ENCODE measurements around the gene DNAJC13. TPM values are rescaled to one million over a fixed set of nuclear protein-coding genes. Genes with fewer than 3 reads are reported as not detected.
"Not testable (repeated sequence)": the region's sequence is repeated elsewhere in the genome, so short reads cannot be mapped to it uniquely, and the experiment has no call there.

Gene DNAJC13, protein sequence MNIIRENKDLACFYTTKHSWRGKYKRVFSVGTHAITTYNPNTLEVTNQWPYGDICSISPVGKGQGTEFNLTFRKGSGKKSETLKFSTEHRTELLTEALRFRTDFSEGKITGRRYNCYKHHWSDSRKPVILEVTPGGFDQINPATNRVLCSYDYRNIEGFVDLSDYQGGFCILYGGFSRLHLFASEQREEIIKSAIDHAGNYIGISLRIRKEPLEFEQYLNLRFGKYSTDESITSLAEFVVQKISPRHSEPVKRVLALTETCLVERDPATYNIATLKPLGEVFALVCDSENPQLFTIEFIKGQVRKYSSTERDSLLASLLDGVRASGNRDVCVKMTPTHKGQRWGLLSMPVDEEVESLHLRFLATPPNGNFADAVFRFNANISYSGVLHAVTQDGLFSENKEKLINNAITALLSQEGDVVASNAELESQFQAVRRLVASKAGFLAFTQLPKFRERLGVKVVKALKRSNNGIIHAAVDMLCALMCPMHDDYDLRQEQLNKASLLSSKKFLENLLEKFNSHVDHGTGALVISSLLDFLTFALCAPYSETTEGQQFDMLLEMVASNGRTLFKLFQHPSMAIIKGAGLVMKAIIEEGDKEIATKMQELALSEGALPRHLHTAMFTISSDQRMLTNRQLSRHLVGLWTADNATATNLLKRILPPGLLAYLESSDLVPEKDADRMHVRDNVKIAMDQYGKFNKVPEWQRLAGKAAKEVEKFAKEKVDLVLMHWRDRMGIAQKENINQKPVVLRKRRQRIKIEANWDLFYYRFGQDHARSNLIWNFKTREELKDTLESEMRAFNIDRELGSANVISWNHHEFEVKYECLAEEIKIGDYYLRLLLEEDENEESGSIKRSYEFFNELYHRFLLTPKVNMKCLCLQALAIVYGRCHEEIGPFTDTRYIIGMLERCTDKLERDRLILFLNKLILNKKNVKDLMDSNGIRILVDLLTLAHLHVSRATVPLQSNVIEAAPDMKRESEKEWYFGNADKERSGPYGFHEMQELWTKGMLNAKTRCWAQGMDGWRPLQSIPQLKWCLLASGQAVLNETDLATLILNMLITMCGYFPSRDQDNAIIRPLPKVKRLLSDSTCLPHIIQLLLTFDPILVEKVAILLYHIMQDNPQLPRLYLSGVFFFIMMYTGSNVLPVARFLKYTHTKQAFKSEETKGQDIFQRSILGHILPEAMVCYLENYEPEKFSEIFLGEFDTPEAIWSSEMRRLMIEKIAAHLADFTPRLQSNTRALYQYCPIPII (N-terminal part only)
- 10 to 100 TPM; 49.7 to 50.7 (median 50.5) TPM for polyA plus RNA-seq (ENCODE audit: insufficient read length in 3 of 3)

DNA sequence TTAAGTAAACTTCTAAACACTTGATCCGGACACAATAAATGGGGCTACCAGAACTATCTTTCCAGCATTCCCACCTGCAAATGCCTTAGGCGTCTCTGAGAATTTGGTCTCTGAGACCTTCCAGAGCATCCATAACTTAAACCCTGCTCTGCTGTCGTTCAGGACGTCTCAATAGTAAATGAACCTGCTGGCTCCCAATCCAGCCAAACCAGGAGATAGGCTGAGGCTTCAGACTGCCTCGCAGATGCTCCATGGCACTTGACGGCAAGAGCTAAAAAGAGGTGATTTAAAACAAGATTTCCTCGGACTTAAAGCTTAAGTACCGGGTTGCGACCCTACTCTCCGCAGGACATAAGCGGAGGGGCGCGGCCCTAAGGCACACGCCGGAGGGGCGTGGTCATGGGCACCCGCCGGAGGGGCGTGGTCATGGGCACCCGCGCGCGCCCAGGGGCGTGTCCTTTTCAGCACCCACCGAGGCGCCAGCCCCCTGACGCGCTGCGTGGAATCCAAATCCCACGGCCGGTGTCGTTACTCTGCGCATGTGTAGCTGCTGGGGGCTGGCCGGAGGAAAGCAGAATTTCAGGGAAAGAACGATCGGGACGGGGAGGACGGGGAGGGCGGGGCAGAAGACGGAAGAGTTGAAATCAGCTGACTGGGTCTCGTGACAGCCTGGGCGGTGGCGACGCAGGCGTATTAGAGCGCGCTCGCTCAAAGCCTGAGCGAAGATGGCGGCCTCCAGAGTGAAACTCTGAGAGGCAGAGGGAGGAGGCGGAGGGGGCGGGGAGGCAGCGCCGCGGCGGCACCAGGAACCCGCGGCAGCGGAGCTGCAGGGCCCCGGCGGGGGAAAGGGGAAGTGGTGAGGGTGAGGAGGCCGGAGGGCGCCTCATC lies at the start of gene DNAJC13:
Gene DNAJC13, plus strand, starts transcription at position 696 of the 888 bp plus-strand sequence. CDS start 17,049 bp downstream, outside the sequence.
- DNase-seq (ENCODE audit: low read depth in 3 of 3, low spot score in 2 of 3), result peak; percentile 81 to 88 (median 86)

DNA sequence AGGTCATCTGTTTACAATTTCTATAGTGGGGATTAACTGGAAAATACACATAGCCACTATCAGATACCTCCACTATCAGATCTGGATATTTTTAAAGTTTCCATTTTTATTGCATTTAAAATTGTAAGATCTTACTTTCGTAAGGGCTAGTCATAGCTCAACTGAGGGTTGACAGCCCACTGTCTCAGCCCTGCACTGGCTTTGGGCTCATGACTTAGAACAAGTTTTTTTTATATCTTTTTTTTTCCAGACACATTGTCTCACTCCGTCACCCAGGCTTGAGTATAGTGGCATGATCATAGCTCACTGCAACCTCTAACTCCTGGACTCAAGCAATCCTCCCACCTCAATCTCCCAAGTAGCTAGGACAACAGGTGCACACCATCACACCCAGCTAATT lies 48.8 kb upstream of the DNAJC13 start:
- DNase-seq (ENCODE audit: low read depth in 3 of 3, low spot score in 2 of 3), result no peak

DNA sequence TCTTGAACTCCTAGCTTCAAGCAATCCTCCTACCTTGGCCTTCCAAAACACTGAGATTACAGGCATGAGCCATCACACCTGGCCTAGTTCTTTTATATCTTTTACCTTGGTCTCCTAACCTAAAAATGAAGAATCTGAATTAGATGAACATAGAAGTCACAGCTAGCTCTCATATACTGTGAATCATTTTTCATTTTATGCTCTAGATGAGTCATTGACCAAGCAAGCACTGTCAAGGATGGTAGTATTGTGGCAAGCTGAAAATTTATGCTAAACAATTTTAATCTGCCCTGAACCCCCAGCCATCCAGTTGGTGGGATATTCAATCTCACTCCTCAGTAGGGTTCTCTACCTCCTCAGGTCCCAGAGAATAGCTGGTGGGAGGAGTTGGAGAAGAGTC lies 48.3 kb upstream of the DNAJC13 start:
- DNase-seq (ENCODE audit: low read depth in 3 of 3, low spot score in 2 of 3), result no peak

DNA sequence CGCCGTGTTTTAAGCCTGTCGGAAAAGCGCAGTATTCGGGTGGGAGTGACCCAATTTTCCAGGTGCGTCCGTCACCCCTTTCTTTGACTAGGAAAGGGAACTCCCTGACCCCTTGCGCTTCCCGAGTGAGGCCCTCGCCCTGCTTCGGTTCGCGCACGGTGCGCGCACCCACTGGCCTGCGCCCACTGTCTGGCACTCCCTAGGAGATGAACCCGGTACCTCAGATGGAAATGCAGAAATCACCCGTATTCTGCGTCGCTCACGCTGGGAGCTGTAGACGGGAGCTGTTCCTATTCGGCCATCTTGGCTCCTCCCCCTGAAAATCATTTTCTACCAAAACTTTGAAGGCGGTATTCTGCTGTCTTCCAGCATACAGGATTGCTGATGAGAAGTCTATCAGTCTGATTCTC lies 40.4 kb upstream of the DNAJC13 start:
- DNase-seq (ENCODE audit: low read depth in 3 of 3, low spot score in 2 of 3), result not testable (repeated sequence)

DNA sequence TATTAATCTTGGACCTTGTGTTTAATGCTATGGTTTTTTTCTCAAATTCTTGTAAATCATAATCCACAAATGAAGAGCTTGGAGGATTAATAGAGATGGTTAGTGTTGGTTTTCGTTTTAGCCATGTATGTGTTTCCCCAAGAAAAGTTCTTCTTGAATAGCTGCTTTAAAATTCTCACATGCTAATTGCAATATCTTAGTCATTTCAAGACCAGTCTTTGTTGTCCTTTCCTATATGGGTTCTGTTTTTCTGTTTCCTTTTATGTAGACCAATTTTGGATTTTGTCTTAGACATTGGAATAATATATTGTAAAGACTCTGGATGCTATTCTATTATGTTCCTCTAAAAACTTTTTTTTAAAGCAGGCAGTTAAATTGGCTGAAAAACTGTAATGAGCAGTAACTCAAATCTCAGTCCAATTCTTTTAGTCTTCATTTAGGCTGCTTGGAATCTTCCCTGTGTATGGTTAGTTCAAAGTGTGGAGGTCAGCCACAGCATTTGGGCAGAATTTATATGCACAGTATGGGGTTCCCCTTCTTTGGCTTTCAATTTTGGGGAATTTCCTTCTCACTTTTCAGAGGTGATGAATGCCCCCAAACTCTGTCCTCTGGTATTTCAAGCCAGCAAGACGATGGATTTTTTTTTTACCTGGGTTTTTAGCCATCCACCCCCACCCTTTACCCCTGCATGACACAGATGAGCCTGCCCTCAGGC lies 39.1 kb upstream of the DNAJC13 start:
- DNase-seq (ENCODE audit: low read depth in 3 of 3, low spot score in 2 of 3), result no peak

DNA sequence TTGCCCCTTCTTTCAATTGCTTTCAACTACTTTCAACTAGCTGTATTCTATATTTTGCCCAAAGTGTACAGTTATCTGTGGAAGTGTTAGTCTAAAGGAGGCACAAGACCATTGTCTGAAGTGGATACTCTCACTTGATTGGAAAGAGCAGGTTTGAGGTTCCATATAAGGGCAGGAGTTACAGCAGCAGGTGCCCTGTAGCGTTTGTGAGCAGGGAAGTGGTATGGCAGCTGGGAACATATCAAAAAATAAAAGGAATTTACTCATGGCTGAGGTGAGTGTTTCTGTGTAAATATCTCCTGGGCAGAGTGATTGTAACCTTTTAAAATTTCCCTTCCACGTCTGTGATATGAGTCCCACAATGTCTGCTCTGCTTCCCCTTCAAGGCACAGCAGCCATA lies 38.5 kb upstream of the DNAJC13 start:
- DNase-seq (ENCODE audit: low read depth in 3 of 3, low spot score in 2 of 3), result no peak

DNA sequence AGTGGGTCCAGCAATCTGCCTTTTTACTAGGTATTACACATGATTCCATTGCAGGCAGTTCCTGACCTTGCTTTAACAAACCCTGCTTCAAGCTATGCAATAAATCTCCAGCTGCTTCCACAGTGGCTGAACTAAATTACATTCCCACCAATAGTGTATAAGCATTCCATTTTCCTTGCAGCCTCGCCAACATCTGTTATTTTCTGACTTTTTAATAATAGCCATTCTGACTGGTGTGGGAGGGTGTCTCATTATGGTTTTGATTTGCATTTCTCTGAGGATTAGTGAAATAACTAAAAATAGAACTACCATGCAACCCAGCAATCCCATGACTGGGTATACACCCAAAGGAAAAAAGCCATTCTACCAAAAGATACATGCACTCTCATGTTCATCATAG lies 36.4 kb upstream of the DNAJC13 start:
- no peak for DNase-seq (ENCODE audit: low read depth in 3 of 3, low spot score in 2 of 3)

DNA sequence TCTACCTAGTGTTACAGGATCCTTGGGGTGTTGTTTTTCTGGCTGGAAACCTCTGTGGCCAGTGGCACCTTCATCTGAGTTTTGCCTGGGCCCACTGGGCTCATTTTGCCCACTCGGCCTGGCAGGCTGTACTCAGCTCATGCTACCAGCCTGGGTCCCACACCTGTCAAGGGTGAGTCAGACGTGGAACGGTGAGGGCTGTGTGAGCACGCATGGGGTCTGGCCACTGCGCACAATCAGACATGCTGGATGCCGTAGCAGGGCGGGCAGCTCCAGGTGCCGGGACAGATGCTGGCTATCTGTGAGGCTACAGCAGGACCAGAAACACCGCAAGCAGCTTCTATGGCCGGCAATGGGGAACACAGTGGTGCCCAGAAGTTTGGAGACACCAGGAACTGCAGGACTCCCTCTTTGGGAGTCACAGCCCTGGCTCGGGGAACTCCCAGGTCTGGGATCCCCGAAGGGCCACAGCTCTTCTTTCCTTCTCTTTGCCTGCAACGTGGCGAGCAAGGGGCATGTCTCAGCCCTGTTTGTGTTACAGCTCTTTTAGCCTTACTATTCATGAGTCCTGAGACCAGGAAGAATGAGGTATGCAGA lies 35.9 kb upstream of the DNAJC13 start:
- no peak for DNase-seq (ENCODE audit: low read depth in 3 of 3, low spot score in 2 of 3)

DNA sequence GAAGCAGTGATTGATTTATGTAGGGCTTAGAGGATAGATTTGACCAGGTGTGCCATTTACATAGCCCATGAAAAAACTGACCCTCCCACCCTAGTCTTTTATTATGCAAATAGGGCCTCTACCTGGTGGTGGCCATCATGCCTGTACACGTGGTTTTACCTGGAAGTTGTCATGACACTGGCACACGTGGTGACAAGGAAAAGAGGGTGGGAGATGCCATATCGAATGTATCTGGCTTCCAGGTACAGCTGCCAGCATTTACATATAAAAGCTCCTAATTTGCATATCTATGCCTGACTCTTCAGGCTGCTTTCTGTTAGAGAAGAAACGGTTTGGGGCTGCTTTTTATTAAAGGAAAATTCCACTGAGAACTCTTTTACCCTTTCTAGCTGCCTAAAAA lies 35.0 kb upstream of the DNAJC13 start:
- no peak for DNase-seq (ENCODE audit: low read depth in 3 of 3, low spot score in 2 of 3)

DNA sequence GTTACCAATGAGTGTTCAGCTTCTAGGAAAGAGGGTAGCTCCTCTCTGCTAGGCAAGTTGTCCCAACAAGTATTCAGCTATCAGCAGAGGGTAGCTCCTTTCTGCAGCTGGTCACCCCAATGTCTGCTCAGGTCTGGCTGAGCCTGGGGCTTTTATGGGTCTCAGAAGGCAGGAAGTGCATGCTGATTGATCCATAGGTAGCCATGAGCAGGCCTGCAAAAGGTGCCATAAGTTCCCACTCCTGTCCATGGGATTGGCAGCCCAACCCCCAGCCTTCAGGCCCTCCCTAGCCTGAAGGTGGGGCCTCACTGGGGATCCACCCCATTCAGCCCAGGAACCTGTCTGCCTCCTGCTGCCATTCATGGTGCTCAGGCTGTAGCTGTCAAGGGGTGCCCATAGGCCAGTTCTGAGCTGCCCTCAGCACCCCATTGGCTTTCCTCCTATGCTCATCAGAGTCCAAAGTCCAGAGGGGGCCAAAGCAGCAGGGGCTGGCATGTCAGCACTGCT lies 34.6 kb upstream of the DNAJC13 start:
- no peak for DNase-seq (ENCODE audit: low read depth in 3 of 3, low spot score in 2 of 3)

DNA sequence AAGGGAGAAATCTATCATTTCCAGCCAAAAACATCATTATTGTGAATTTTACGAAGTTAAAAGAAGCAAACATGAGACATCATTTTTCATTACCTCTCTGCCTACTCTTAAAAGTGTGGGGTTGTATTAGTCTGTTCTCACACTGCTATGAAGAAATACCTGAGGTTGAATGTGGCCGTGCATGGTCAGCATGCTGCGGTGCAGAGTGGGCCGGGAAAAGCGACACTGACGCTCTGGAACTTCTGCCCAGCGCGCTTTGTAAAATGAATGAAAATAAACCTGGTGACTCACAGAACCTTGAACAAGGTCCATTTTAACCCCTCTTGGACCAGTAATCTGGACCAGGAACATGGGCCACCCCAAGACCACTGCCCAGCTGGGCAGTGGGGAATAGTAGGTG lies 31.0 kb upstream of the DNAJC13 start:
- no peak for DNase-seq (ENCODE audit: low read depth in 3 of 3, low spot score in 2 of 3)

DNA sequence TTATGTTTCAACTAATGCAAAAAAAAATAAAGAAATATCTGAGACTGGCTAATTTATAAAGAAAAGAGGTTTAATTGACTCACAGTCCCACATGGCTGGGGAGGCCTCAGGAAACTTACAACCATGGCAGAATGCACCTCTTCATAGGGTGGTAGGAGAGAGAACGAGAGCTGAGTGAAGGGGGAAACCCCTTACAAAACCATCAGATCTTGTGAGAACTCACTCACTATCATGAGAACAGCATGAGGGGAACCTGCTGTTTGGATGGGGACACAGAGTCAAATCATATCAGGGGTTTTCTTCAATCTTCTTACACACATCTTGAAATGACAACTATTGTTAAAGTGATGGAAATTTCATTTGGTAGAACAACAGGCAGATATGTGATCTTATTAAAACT lies 24.6 kb upstream of the DNAJC13 start:
- DNase-seq (ENCODE audit: low read depth in 3 of 3, low spot score in 2 of 3), result not testable (repeated sequence)

DNA sequence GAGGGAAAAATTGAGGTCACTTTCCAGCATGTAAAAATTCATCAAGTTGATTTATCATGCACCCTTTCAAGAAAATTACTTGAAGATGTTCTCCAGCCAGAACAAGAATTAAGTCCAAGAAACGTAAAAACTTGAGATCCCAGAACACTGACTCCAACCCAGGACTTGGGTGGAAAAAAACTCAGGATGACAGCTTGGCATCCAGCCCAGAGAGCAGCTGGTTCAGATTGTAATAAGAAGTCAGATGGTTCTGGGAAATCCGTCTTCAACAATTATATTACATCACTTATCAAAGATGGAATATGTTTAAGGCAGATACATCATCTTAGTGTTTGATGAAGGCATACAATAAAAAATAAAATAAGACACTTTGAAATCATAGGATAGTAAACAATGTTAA lies 23.0 kb upstream of the DNAJC13 start:
- DNase-seq (ENCODE audit: low read depth in 3 of 3, low spot score in 2 of 3), result no peak

DNA sequence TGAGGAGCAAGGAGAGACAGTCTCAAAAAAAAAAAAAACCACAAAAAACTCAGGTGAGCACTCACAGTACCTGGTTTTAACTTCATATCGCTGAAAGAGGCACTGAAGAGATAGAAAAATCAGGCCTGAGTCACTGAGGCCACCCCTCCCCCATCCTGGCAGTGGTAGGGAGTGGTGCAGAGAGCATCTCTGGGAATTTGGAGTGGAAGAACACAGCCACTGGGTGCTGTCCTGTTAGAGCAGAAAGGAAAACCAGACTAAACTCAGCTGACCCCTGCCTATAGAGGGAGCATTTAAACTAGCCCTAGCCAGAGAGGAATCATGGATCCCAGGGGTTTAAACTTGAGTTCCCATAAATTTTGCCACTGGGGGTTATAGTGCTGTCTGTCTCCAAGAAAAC lies 22.2 kb upstream of the DNAJC13 start:
- DNase-seq (ENCODE audit: low read depth in 3 of 3, low spot score in 2 of 3), result no peak

DNA sequence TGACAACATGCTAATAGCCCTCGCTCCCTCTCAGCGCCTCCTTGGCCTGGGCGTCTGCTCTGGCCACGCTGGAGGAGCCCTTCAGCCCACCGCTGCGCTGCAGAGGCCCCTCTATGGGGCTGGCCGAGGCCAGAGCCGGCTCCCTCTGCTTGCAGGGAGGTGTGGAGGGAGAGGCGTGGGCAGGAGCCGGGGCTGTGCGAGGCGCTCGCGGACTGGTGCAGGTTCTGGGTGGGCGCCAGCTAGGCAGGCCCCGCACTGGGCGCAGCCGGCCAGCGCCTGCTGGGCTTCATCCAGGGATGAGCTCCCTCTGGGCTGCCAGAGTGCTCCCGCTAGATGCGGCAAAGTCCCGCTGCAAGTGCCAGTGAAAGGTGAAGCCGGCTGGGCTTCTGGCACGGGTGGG lies 21.0 kb upstream of the DNAJC13 start:
- no peak for DNase-seq (ENCODE audit: low read depth in 3 of 3, low spot score in 2 of 3)

DNA sequence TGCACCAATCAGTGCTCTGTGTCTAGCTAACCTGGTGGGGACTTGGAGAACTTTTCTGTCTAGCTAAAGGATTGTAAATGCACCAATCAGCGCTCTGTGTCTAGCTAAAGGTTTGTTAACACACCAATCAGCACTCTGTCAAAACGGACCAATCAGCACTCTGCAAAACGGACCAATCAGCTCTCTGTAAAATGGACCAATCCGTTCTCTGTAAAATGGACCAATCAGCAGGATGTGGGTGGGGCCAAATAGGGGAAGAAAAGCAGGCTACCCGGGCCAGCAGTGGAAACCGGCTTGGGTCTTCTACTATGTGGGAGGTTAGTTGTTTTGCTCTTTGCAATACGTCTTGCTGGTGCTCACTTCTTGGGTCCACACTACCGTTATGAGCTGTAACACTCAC lies 20.5 kb upstream of the DNAJC13 start:
- not testable (repeated sequence) for DNase-seq (ENCODE audit: low read depth in 3 of 3, low spot score in 2 of 3)

DNA sequence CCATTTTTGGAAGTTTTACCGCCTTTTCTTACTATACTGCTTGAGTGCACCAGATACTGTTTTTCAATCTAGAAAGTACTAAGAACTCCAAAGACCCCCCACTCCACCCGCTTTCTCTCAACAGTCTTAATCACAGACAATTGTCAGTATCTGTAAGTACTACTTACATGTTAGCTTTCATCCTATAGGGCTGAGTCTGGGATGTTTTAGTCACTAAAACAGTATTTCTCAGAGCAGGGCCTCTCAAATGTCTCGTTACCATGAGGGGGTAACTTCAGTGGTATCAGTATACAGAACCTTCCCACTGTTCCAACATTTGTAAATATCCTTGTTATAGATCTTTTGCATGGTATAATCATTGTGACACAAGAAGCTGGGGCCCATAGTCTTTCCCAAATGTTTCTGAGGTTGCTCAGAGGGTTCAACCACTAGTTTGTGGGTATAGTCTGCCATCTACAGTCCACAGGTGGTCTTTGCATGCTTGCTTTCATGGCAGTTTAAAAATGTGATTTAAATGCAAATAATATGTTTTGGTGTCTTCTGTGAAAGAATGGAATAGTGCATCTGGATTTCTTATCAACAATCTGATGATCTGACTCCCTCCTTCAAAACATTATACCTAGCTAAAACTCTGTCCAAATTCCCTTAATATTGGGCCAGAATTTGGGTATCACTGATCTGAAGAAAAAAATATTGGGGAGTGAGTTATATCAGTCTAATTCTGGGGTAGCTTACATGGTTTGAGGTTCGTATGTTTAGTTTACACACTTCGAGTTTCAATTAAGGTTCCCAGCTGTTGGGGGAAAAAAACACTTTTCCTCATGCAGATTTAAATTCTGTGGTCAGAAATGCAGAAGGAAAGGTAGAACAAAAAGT lies 18.0 kb upstream of the DNAJC13 start:
- DNase-seq (ENCODE audit: low read depth in 3 of 3, low spot score in 2 of 3), result peak in 1 of 3 donors; percentile 43

DNA sequence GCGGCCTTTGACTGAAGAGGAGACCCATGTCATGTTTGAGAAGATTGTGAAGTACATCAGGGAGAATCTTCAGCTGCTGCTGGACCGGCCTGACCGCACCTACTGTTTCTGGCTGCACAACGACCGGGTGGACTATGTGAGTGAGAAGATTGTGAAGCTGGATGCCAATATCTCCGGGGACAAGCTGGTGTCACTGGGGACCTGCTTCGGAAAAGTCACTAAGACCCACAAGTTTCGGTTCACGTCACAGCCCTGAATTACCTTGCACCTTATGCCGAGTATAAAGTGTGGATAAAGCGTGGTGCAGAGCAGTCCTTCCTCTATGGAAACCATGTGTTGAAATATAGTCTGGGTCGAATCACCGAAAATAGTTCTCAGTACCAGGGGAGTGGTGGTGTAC lies 16.0 kb upstream of the DNAJC13 start:
- DNase-seq (ENCODE audit: low read depth in 3 of 3, low spot score in 2 of 3), result no peak

Data from right renal cortex interstitium (tissue), 3 donors.